Hepatocyte (in vitro differentiated cells): ENCODE results near the gene SGMS2. TPM values are rescaled to one million over a fixed set of nuclear protein-coding genes. Genes with fewer than 3 reads are reported as not detected.

Experiments
- DNase-seq: peaks from one replicate; pipeline ENCODE4 v3.0.0-alpha.2; 2016; ENCODE audit warnings: low spot score
- H2AFZ ChIP-seq: fragments of 200-600 bp; sonication (generic); 2 replicates; pipeline ENCODE4 v1.6.0; 2016; ENCODE audit warnings: antibody characterized with exemption, mild to moderate bottlenecking
- H3K27ac ChIP-seq: fragments of 200-600 bp; sonication (generic); 2 replicates; pipeline ENCODE4 v1.5.1; 2016; ENCODE audit warnings: mild to moderate bottlenecking
- H3K27me3 ChIP-seq: fragments of 200-600 bp; sonication (generic); 2 replicates; pipeline ENCODE4 v1.6.1; 2016
- H3K36me3 ChIP-seq: fragments of 200-600 bp; sonication (generic); replicated peaks from 2 replicates; pipeline ENCODE4 v1.5.1; 2016; ENCODE audit warnings: low read depth; ENCODE audit not compliant: insufficient read depth
- H3K4me1 ChIP-seq: fragments of 200-600 bp; sonication (generic); 2 replicates; pipeline ENCODE4 v1.5.1; 2016; ENCODE audit warnings: mild to moderate bottlenecking, moderate library complexity; ENCODE audit not compliant: insufficient read depth
- H3K4me2 ChIP-seq: fragments of 200-600 bp; sonication (generic); 2 replicates; pipeline ENCODE4 v1.6.0; 2016
- H3K4me3 ChIP-seq: fragments of 200-600 bp; sonication (generic); 2 replicates; pipeline ENCODE4 v1.5.1; 2016; ENCODE audit warnings: mild to moderate bottlenecking
- H3K79me2 ChIP-seq: fragments of 200-600 bp; sonication (generic); 2 replicates; pipeline ENCODE4 v1.6.0; 2017; ENCODE audit warnings: mild to moderate bottlenecking
- H3K9me2 ChIP-seq: fragments of 200-600 bp; sonication (generic); replicated peaks from 2 replicates; pipeline ENCODE4 v1.6.0; 2017; ENCODE audit warnings: mild to moderate bottlenecking; ENCODE audit not compliant: insufficient read depth
- H3K9me3 ChIP-seq: fragments of 200-600 bp; sonication (generic); 2 replicates; pipeline ENCODE4 v1.5.1; 2016; ENCODE audit warnings: low read depth, mild to moderate bottlenecking
- H4K20me1 ChIP-seq: fragments of 200-600 bp; sonication (generic); 2 replicates; pipeline ENCODE4 v1.6.0; 2016; ENCODE audit warnings: mild to moderate bottlenecking; ENCODE audit not compliant: insufficient read depth, poor library complexity, severe bottlenecking
- CTCF ChIP-seq: fragments of 200-600 bp; sonication (generic); IDR thresholded peaks from 2 replicates; pipeline ENCODE4 v1.5.1; 2016; ENCODE audit warnings: antibody characterized with exemption, mild to moderate bottlenecking; ENCODE audit not compliant: poor library complexity
- EZH2 ChIP-seq: fragments of 200-600 bp; sonication (generic); IDR thresholded peaks from 2 replicates; pipeline ENCODE4 v1.6.1; 2016; ENCODE audit warnings: antibody characterized with exemption, mild to moderate bottlenecking, borderline replicate concordance
- EZH2phosphoT487 ChIP-seq: fragments of 200-600 bp; sonication (generic); IDR thresholded peaks from one replicate; pipeline ENCODE4 v1.6.1; 2018; ENCODE audit warnings: antibody characterized with exemption, mild to moderate bottlenecking, low read depth, moderate library complexity; ENCODE audit not compliant: unreplicated experiment, severe bottlenecking
- WGBS: methylation state at CpG from one replicate; pipeline ENCODE4 v1.1.6; 2016; ENCODE audit warnings: low lambda C conversion rate; ENCODE audit errors: missing lambda C conversion rate; 5-methylcytosine and 5-hydroxymethylcytosine counted together
- polyA plus RNA-seq: library from polyadenylated mRNA; unstranded; fragments of >200 nt; fragmentation: Nextera tagmentation; extraction: Ambion mirVana; gene quantifications from 2 replicates; pipeline ENCODE4 v1.2.1, GENCODE V29; 2016
- total RNA-seq: library from RNA; depleted of rRNA; stranded (reverse); fragments of >200 nt; gene quantifications from 2 replicates; pipeline ENCODE4 v1.2.3, GENCODE V29; 2014

The SGMS2 gene
- total and polyA plus RNA-seq, 2 experiments from 2014 or later: 33.1 to 75.7 TPM

GRCh38 chr4:107831140-107831539 lies 6.4 kb downstream of the SGMS2 start:
- Histone ChIP-seq H3K36me3 (no peaks in the 10 kb centered on the region), H3K4me3 (no peak overlapping the region), H4K20me1 (no peaks in the 10 kb centered on the region), H3K9me2 (no peaks in the 10 kb centered on the region), H3K4me2 (no peak overlapping the region), H3K27me3 (no peaks in the 10 kb centered on the region), H3K27ac (no peak overlapping the region), H3K4me1 (peaks cover 8% of the 10 kb centered on the region), H3K9me3 (no peaks in the 10 kb centered on the region), H3K79me2 (peaks cover 87% of the 10 kb centered on the region), H2AFZ (no peak overlapping the region)
- DNase-seq: no peak
- WGBS: 92% methylated on average over 4 of the region's 4 CpGs
- TF ChIP-seq EZH2 (no peak), EZH2phosphoT487 (no peak), CTCF (no peak)

GRCh38 chr4:107832275-107832807 lies 7.6 kb downstream of the SGMS2 start:
- Histone ChIP-seq H3K27me3 (no peaks in the 10 kb centered on the region), H3K36me3 (no peaks in the 10 kb centered on the region), H3K9me2 (no peaks in the 10 kb centered on the region), H3K4me1 (peaks cover 7% of the 10 kb centered on the region), H2AFZ (no peak overlapping the region), H3K4me2 (no peak overlapping the region), H3K27ac (no peak overlapping the region), H4K20me1 (no peaks in the 10 kb centered on the region), H3K4me3 (no peak overlapping the region), H3K9me3 (no peaks in the 10 kb centered on the region), H3K79me2 (peaks cover 96% of the 10 kb centered on the region)
- no peak for DNase-seq
- WGBS: 91% methylated on average over 2 of the region's 2 CpGs
- TF ChIP-seq EZH2: no peak

GRCh38 chr4:107834241-107834794 lies 9.6 kb downstream of the SGMS2 start:
- 52% methylated on average over 1 of the region's 1 CpG for WGBS
- no peaks in the 10 kb centered on the region for H3K9me3 ChIP-seq
- no peaks in the 10 kb centered on the region for H4K20me1 ChIP-seq
- H3K27me3 ChIP-seq: no peaks in the 10 kb centered on the region
- no peak overlapping the region for H3K4me2 ChIP-seq
- H3K4me3 ChIP-seq: no peak overlapping the region
- peaks cover 90% of the 10 kb centered on the region for H3K79me2 ChIP-seq
- H3K27ac ChIP-seq: no peak overlapping the region
- no peaks in the 10 kb centered on the region for H3K9me2 ChIP-seq
- no peak for TF ChIP-seq EZH2
- H3K36me3 ChIP-seq: no peaks in the 10 kb centered on the region
- no peak for DNase-seq
- no peaks in the 10 kb centered on the region for H3K4me1 ChIP-seq
- H2AFZ ChIP-seq: no peak overlapping the region

- Histone ChIP-seq H3K4me2 (no peak overlapping the region), H3K9me3 (no peaks in the 10 kb centered on the region), H3K27ac (no peak overlapping the region), H3K4me3 (no peak overlapping the region), H4K20me1 (no peaks in the 10 kb centered on the region), H3K79me2 (peaks cover 88% of the 10 kb centered on the region), H3K9me2 (no peaks in the 10 kb centered on the region), H2AFZ (no peak overlapping the region), H3K36me3 (no peaks in the 10 kb centered on the region), H3K4me1 (no peaks in the 10 kb centered on the region), H3K27me3 (no peaks in the 10 kb centered on the region)
- 89% methylated on average over 5 of the region's 5 CpGs for whole genome bisulfite sequencing
- TF ChIP-seq EZH2phosphoT487 (no peak), EZH2 (no peak), CTCF (no peak)
- DNase-seq: no peak
Measured at GRCh38 chr4:107835406-107835805, 10.7 kb downstream of the SGMS2 start.
